Tibial nerve (tissue), 4 donors: ENCODE measurements around the gene BDKRB2.

Experiments
- CTCF ChIP-seq, 5 experiments: fragments of 200-600 bp in 3 of 5; fragments of 450-650 bp in 2 of 5; sonication (generic) in 3 of 5; IDR thresholded peaks; one replicate each; pipeline ENCODE4 v1.5.1; 2016 to 2019; ENCODE audit warnings: antibody characterized with exemption in 5 of 5, mild to moderate bottlenecking in 3 of 5, moderate library complexity in 2 of 5
- EP300 ChIP-seq, 2 donors: sonication (generic); formaldehyde crosslinking; IDR thresholded peaks; one replicate each; pipeline ENCODE4 v1.6.1; 2017; ENCODE audit warnings: antibody characterized with exemption in 2 of 2, mild to moderate bottlenecking in 1 of 2

- TF ChIP-seq CTCF (IDR thresholded peaks at IDR 0.05) (no peak), EP300 (IDR thresholded peaks at IDR 0.05) (no peak)
These were observed 36.1 kb upstream of the BDKRB2 start for GRCh38 chr14:96168581-96168980.
